K562 (cell line): ENCODE measurements around the gene SLC30A1. TPM values are rescaled to one million over a fixed set of nuclear protein-coding genes. Genes with fewer than 3 reads are reported as not detected.

ENCODE experiments used
- ATF1 ChIP-seq, 2 experiments: fragments of 450-650 bp in 1 of 2; IDR thresholded peaks; 2 replicates each; pipeline ENCODE4 v1.6.1; 2016; ENCODE audit warnings: missing compliant biosample characterization in 1 of 2, missing genetic modification characterization in 1 of 2
- BCLAF1 ChIP-seq, 2 experiments: fragments of 450-650 bp in 1 of 2; IDR thresholded peaks; 2 replicates each; pipeline ENCODE4 v1.6.1; 2011 to 2017; ENCODE audit warnings: low read depth in 2 of 2, antibody characterized with exemption in 1 of 2, borderline replicate concordance in 1 of 2, low read length in 1 of 2, mild to moderate bottlenecking in 1 of 2, mixed read lengths in 1 of 2; ENCODE audit not compliant: control insufficient read depth in 1 of 2
- CTCFL ChIP-seq: IDR thresholded peaks from 2 replicates; pipeline ENCODE4 v1.6.1; 2011; ENCODE audit warnings: borderline replicate concordance, low read depth, mild to moderate bottlenecking, moderate library complexity, low read length; ENCODE audit not compliant: insufficient read depth, poor library complexity, severe bottlenecking
- FOS ChIP-seq: IDR thresholded peaks from 3 replicates; pipeline ENCODE4 v1.6.1; 2011; ENCODE audit not compliant: insufficient read length; ENCODE audit errors: extremely low read depth
- FOXM1 ChIP-seq, 2 experiments: fragments of 450-650 bp in 1 of 2; sonication (generic) in 1 of 2; formaldehyde crosslinking in 1 of 2; IDR thresholded peaks; 2 replicates each; pipeline versions ENCODE4 v1.6.1 to v1.9.0; 2017 to 2022; ENCODE audit warnings: low read depth in 2 of 2, mild to moderate bottlenecking in 2 of 2, missing genetic modification reagents in 1 of 2, moderate library complexity in 1 of 2
- HSF4 ChIP-seq: fragments of 250-450 bp; sonication (Bioruptor Pico); IDR thresholded peaks from 2 replicates; pipeline ENCODE4 v2.1.2; 2022; ENCODE audit warnings: mild to moderate bottlenecking, moderate library complexity, borderline replicate concordance
- IRF1 ChIP-seq: sonication (generic); formaldehyde crosslinking; IDR thresholded peaks from 2 replicates; pipeline ENCODE4 v1.8.0; 2022; ENCODE audit warnings: missing genetic modification reagents, mild to moderate bottlenecking, borderline replicate concordance
- MIER1 ChIP-seq: fragments of 450-650 bp; IDR thresholded peaks from 2 replicates; pipeline ENCODE4 v1.6.1; 2016; ENCODE audit warnings: antibody characterized with exemption, mild to moderate bottlenecking, low read depth
- MYC ChIP-seq, 2 experiments: fragments of 250-450 bp in 1 of 2; sonication (Bioruptor Pico) in 1 of 2; IDR thresholded peaks; 2 replicates each; pipeline versions ENCODE4 v1.5.1 to v1.6.1; 2012 to 2021; ENCODE audit warnings: low read depth in 2 of 2, borderline replicate concordance in 1 of 2, improper control_type of control experiment in 1 of 2, low read length in 1 of 2, mild to moderate bottlenecking in 1 of 2, moderate library complexity in 1 of 2
- NR2C1 ChIP-seq, 2 experiments: fragments of 450-650 bp; IDR thresholded peaks; 2 replicates each; pipeline ENCODE4 v1.6.1; 2017; ENCODE audit warnings: mild to moderate bottlenecking in 2 of 2, antibody characterized with exemption in 1 of 2, inconsistent platforms in 1 of 2, missing compliant biosample characterization in 1 of 2, missing genetic modification characterization in 1 of 2
- RBM39 ChIP-seq: fragments of 200-400 bp; formaldehyde crosslinking; optimal IDR thresholded peaks from 2 replicates; pipeline ENCODE3; 2018; ENCODE audit warnings: low read depth, low read length
- SP1 ChIP-seq: sonication (generic); formaldehyde crosslinking; IDR thresholded peaks from 2 replicates; pipeline ENCODE4 v1.8.1; 2022; ENCODE audit warnings: mild to moderate bottlenecking, missing genetic modification reagents
- SRSF1 ChIP-seq: fragments of 200-400 bp; formaldehyde crosslinking; IDR thresholded peaks from 2 replicates; pipeline ENCODE4 v1.6.1; 2017; ENCODE audit warnings: mild to moderate bottlenecking, low read depth, low read length, moderate library complexity
- STAT6 ChIP-seq: sonication (generic); formaldehyde crosslinking; IDR thresholded peaks from 2 replicates; pipeline ENCODE4 v1.8.1; 2023; ENCODE audit warnings: mild to moderate bottlenecking, missing genetic modification reagents
- ZBED1 ChIP-seq: IDR thresholded peaks from 2 replicates; pipeline ENCODE4 v1.6.1; 2014
- ZNF561 ChIP-seq: fragments of 450-650 bp; formaldehyde crosslinking; conservative IDR thresholded peaks from 2 replicates; pipeline ENCODE4 v1.4.0; 2020; ENCODE audit warnings: mild to moderate bottlenecking, moderate library complexity
- polyA plus RNA-seq, 8 experiments: library from polyadenylated mRNA; depleted of rRNA in 4 of 8; stranded (reverse) in 5 of 8; unstranded in 3 of 8; fragments of >200 nt; fragmentation: Nextera tagmentation in 2 of 8; fragmentation: Illumina TruSeq in 1 of 8; extraction: Ambion mirVana in 2 of 8; extraction: Trizol in 1 of 8; gene quantifications; 2 replicates each; pipeline versions ENCODE4 v1.2.1 to v1.2.3, GENCODE V29; 2011 to 2014; ENCODE audit warnings: inconsistent platforms in 1 of 8, missing spikeins in 1 of 8
- total RNA-seq, 7 experiments: library from RNA; depleted of rRNA in 6 of 7; stranded (reverse); fragments of >200 nt in 6 of 7; fragmentation: Illumina TruSeq in 2 of 7; extraction: Trizol in 2 of 7; gene quantifications; 2 replicates each; pipeline versions ENCODE4 v1.2.1 to v1.2.3, GENCODE V29; 2011 to 2021; ENCODE audit warnings: low replicate concordance in 1 of 7

Gene SLC30A1
- total and polyA plus RNA-seq, 9 of the 15 experiments (the other 6 are each of a cell fraction or from before 2014, with no cell fraction given): 4.1 to 14.4 (median 6.6) TPM

GRCh38 chr1:211578640-211579439 is at the start of gene SLC30A1 (continued):
- TF ChIP-seq SRSF1 (no peak), STAT6 (CRISPR knock-in tag) (no peak), ZNF561 (CRISPR knock-in tag) (no peak), ATF1 (CRISPR knock-in tag; IDR thresholded peaks at IDR 0.05) (peak; percentile 46), ATF1 (tag; IDR thresholded peaks at IDR 0.05) (peak; percentile 89), SP1 (peak; percentile 99), FOXM1 (IDR thresholded peaks at IDR 0.05; ENCODE audit: low read depth) (no peak), FOXM1 (CRISPR knock-in tag; IDR thresholded peaks at IDR 0.05; ENCODE audit: low read depth) (no peak), HSF4 (no peak), BCLAF1 (IDR thresholded peaks at IDR 0.05; ENCODE audit: borderline replicate concordance in 1 of 2, control insufficient read depth in 1 of 2, low read depth in 2 of 2, low read length in 1 of 2) (no peak), ZBED1 (no peak), CTCFL (no peak), RBM39 (no peak), MYC (IDR thresholded peaks at IDR 0.05; ENCODE audit: low read depth, low read length) (no peak), MYC (CRISPR knock-in tag; IDR thresholded peaks at IDR 0.05; ENCODE audit: borderline replicate concordance, low read depth) (no peak), IRF1 (CRISPR knock-in tag) (no peak), NR2C1 (IDR thresholded peaks at IDR 0.05) (no peak), NR2C1 (tag; IDR thresholded peaks at IDR 0.05) (no peak), MIER1 (no peak), FOS (peak; percentile 85)
